G401.6 (cell line): ENCODE results near the gene SERPINB5.
"Not testable (repeated sequence)": the region's sequence is repeated elsewhere in the genome, so short reads cannot be mapped to it uniquely, and the experiment has no call there.

Experiments
- FAIRE-seq: peaks from 2 replicates; lab custom pipeline; 2012; peaks lifted over from hg19 to GRCh38; lab: Jason Lieb, UNC

Gene SERPINB5, protein sequence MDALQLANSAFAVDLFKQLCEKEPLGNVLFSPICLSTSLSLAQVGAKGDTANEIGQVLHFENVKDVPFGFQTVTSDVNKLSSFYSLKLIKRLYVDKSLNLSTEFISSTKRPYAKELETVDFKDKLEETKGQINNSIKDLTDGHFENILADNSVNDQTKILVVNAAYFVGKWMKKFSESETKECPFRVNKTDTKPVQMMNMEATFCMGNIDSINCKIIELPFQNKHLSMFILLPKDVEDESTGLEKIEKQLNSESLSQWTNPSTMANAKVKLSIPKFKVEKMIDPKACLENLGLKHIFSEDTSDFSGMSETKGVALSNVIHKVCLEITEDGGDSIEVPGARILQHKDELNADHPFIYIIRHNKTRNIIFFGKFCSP

GRCh38 chr18:63476668-63477067 lies at the start of gene SERPINB5:
Gene SERPINB5 (plus strand): TSS chr18:63476958. CDS start chr18:63484429, 7,471 bp downstream.
- no peak for FAIRE-seq

- no peak for FAIRE-seq
Observed at GRCh38 chr18:63427558-63427957, 49.2 kb upstream of the SERPINB5 start.

- FAIRE-seq, result no peak
Observed at GRCh38 chr18:63430526-63430925, 46.2 kb upstream of the SERPINB5 start.

DNA sequence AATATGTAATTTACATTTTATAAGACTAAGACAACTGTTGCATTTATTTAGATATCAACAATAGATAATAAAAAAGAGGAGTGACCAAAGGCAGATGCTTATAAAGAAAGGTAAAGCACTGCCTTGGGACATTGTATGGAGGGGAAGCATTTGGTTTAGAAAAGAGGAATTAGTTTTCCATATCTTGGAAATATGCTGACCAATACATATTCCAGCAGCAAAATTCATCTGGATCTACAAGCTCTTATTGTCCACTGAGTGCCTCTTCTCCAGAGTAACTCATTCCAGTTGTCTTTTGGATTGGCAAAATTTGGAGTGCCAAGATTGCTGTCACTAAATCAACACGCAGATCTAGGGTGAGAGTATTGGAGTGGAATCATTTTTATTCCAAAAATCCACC lies 45.6 kb upstream of the SERPINB5 start:
- no peak for FAIRE-seq

DNA sequence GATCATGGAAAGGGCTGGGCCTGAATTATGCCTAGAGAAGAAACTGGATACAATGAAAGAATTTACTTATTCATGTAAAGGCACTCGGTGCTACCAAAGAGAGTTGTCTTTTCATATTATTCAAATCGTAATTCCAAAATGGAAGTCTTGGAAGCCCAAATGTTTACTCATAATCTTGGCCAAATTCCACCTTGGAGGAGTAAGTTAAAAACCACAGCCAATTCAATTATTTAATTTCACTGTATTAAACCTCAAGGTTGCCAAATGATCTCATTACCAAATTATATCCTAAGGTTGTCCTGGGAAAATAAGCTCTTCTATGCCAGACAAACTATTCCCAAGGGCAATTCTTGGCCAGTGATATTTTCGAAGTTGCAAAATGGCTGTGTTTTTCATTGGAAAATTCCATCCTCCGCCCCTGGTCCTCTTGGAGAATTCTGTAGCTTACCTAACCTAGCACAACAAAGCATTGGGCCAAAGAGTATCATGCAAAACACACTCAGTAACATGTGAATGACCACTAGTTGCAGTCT lies 43.4 kb upstream of the SERPINB5 start:
- no peak for FAIRE-seq

DNA sequence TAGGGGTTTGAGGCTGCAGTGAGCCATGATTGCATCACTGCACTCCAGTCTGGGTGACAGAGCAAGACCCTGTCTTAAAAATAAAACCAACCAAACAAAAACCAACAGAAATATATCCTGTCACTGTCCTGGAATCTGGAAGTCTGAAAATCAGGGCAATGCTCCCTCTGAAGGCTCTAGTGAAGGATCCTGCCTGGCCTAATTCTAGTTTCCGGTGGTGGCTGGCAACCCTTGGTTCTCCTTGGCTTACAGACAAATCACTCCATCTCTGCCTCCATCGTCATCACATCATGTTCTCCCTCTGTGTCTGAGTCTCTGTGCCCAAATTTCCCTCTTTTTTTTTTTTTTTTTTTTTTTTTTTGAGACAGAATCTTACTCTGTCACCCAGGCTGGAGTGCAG lies 38.6 kb upstream of the SERPINB5 start:
- no peak for FAIRE-seq

GRCh38 chr18:63439334-63439733 lies 37.4 kb upstream of the SERPINB5 start:
- FAIRE-seq, result peak; percentile 96

DNA sequence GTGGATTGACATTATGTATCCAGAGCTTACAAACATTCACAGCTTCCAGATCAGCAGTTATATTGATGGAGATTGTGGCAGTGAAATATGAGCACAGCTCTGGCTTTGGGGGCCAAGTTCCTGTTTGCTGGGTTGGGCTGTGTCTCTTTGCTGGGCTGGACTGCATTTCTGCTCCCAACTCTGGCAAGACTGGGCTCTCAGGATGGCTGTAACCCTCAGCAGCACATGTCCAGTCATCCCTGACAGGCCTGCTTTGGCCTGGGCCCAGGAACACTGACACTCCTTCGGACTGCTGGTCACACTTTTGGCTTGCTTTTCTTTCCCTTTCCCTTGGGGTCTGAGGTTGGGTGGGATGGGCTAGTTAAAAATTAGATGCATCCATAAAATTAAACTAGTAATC lies 36.5 kb upstream of the SERPINB5 start:
- FAIRE-seq, result no peak

GRCh38 chr18:63440881-63441280 lies 35.9 kb upstream of the SERPINB5 start:
- FAIRE-seq, result no peak

- no peak for FAIRE-seq
Observed at GRCh38 chr18:63443829-63444228, 32.9 kb upstream of the SERPINB5 start.

GRCh38 chr18:63444580-63444979 lies 32.2 kb upstream of the SERPINB5 start:
- FAIRE-seq, result no peak

- FAIRE-seq, result no peak
Observed at GRCh38 chr18:63445037-63445436, 31.7 kb upstream of the SERPINB5 start.

DNA sequence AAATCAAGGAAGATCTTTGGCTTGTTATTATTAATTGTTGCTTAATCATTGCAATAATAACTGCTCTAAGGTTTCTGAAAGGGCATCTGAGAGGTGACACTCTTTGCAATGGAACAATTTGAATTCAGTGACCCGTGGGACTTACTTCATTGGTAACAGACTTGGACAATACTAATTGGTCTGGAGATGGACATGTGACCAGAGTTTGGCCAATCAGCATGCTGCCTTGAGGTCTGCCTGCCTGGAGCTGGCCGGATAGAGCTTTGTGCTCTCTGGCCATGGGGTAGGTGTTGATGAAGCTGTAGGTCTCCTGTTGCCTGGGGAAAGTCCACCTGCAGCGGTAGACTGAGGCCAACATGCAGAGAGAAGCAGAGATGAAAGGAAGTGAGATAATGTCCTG lies 30.5 kb upstream of the SERPINB5 start:
- no peak for FAIRE-seq

DNA sequence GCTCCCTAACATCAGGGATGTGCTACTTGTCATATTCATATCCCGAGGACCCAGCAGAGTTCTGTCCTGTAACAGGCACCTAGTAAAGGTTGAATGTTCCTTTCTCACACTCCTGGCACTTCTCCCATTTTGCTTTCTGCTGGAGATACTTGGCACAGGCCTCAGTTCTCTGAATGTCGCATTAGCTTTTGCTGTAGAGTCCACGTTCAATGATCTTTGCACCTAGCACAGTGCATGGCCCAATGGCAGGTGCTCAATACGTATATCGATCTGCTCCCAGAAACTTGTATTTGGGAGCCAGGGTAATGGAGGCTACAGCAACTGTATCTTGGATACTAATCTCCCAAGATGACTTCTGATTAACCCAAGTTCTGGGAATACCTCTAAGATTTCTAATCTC lies 29.7 kb upstream of the SERPINB5 start:
- no peak for FAIRE-seq

DNA sequence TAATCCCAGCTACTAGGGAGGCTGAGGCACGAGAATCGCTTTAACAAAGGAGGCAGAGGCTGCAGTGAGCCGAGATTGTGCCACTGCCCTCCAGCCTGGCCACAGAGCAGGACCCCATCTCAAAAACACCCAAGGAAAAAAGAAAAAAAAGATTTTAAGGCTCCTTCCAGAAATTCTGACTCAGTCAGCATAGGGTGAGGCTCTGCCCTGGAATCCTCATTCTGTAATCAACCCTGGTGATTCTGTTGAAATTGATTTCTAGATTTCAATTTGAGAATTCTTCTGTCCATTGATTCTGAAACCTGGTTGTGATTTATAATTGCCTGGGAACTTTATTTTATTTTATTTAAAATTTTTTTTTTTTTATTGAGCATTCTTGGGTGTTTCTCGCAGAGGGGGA lies 27.3 kb upstream of the SERPINB5 start:
- FAIRE-seq, result no peak

DNA sequence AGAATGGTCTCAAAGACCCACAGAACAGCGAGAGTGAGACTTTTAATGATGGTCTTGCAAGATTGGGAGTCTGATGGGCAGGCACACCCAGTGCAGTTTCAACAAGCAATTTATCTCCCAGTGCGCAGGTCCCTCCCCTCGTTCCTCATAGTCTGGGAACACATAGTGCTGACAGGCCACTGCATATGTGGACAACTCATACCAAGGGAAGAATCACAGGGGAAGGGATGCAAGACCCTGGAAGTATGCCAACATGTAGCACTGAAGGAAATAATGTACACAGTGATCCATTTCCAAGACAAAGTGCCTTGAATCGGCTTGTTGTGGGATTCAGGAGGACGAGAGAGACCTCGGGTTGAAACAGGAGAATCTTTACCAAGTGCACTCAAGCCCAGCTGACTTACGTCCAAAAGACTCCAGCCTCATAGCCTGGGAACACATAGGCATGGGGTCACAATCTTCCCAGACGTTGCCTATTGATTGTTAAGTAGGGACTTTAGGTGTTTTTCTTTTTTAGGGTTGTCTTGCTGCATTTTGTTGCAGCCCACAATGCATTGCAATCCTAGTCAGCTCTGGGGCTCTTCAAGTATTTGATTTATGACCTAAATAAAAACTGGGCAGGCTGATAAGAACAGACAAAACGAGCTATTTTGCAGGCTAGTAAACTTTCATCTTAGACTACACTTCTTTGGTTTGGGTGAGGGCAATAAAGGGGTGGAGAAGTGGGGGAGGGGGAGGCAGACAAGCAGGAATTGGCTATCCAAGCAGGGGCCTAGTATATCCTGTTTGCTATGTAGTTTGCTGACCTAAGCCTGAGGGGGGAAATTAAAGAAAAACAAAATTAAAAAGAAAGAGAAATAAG lies 24.7 kb upstream of the SERPINB5 start:
- no peak for FAIRE-seq

DNA sequence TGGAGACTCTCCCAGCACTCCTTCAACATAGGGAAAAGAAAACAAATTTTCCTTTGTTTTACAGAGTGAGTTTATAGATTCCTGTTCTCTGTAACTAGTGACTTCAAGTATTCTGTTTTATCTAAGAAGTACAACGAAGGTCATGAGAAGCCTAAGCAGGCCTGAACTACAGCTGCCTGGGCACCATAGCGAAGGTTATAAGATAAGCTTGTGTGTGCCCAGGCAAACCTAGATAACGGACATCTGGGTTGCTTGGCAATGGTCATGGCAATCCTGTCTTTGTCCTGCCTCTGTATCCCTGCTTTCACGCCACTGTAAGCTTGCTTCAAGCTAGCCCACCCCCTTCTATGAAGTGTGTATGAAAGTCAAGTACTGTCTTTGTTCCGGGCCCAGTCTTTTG lies 24.0 kb upstream of the SERPINB5 start:
- not testable (repeated sequence) for FAIRE-seq

DNA sequence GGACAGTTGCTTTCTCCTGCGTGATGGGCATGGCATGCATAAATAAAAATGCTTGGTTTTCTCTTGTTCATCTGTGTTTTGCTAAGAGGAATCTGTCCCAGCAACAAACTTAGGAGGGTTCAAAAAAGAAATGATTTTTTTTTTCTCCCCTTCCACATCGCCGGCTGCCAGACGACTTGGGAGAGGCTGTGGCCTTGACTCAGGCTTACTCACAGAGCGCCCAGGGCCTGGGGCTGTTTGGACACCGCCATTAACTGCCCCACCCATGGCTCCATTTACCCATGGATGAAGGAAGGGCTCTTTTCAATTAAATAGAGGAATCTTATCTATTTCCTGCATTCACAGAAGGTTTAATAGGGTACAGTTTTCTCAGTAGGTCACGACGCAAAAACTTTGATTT lies 22.3 kb upstream of the SERPINB5 start:
- FAIRE-seq, result no peak

- FAIRE-seq, result no peak
Observed at GRCh38 chr18:63457977-63458376, 18.8 kb upstream of the SERPINB5 start.

DNA sequence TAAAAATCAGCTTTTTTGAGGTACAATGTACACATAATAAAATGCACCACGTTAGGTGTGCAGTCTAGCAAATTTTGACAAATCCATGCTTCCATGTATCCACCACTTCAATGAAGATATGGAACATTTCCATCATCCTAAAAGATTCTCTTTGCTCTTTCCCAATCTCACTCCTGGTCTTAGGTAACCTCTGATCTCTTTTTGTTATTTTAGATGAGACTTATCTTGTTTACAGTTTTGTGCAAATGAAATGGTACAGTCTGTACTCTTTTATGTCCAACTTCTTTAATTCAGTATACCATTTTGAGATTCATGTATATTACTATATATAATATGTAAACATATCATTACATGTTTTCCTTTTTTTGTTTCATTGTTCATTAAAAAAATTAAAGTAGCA lies 16.3 kb upstream of the SERPINB5 start:
- FAIRE-seq, result peak; percentile 65

GRCh38 chr18:63464434-63464833 lies 12.3 kb upstream of the SERPINB5 start:
- no peak for FAIRE-seq

- no peak for FAIRE-seq
Observed at GRCh38 chr18:63465059-63465458, 11.7 kb upstream of the SERPINB5 start.

DNA sequence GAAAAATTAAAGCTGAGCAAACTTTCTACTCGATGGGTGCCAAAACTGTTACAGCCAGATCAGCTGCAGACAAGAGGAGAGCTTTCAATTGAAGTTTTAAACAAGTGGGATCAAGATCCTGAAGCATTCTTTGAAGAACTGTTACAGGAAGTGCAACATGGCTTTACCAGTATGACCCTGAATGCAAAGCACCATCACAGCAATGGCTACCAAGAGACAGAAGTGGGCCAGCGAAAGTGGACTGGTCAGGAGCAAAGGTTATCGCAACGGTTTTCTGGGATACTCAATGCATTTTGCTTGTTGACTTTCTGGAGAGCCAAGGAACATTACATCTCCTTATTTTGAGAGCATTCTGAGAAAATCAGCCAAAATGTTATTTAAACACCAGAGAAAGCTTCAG lies 9.1 kb upstream of the SERPINB5 start:
- no peak for FAIRE-seq
